Urothelium cell line (cell line): Measurements from ENCODE around the gene SYCE1.
A peak's percentile ranks its signal among the peaks of the same experiment; 100 is the strongest.
"Not testable (repeated sequence)": the region's sequence is repeated elsewhere in the genome, so short reads cannot be mapped to it uniquely, and the experiment has no call there.

Experiments
- DNase-seq: peaks from one replicate; pipeline ENCODE4 v3.0.0; 2011; ENCODE audit warnings: low spot score, mixed read lengths
- FAIRE-seq: peaks from 2 replicates; lab custom pipeline; 2011; peaks lifted over from hg19 to GRCh38; lab: Jason Lieb, UNC

SYCE1 gene

GRCh38 chr10:133559216-133559615, 6.2 kb downstream of the SYCE1 start:
- FAIRE-seq, result no peak

GRCh38 chr10:133557381-133557780, 8.0 kb downstream of the SYCE1 start:
- FAIRE-seq (no peak), DNase-seq (no peak)

More at GRCh38 chr10:133559216-133559615, 6.2 kb downstream of the SYCE1 start:
- DNase-seq, result no peak

DNA sequence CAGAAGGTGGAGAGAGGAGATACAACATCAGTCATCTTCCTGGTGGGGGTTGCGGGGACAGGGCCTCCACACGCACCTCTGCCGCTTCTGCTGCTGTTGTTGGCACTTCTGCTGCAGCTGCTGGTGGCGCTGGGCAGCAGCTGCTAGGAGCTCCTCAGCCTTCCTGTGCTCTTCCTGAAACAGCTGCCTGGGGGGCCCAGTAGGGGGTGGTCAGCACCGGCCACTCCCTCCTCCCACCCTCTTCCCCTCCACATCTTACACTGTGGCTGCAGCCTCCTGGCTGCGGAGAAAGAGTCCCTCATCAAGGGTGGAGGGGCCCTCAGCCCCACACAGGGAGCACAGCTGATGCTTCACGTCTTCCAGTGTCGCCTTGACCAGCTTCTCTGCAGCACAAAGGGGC, 9.9 kb downstream of the SYCE1 start:
- no peak for FAIRE-seq
- no peak for DNase-seq

GRCh38 chr10:133554600-133554999, 10.8 kb downstream of the SYCE1 start:
- FAIRE-seq (no peak), DNase-seq (no peak)

GRCh38 chr10:133544506-133544905, 20.9 kb downstream of the SYCE1 start:
- DNase-seq (no peak), FAIRE-seq (no peak)

GRCh38 chr10:133541441-133541975, 23.9 kb downstream of the SYCE1 start:
- DNase-seq, FAIRE-seq: not testable (repeated sequence)

DNA sequence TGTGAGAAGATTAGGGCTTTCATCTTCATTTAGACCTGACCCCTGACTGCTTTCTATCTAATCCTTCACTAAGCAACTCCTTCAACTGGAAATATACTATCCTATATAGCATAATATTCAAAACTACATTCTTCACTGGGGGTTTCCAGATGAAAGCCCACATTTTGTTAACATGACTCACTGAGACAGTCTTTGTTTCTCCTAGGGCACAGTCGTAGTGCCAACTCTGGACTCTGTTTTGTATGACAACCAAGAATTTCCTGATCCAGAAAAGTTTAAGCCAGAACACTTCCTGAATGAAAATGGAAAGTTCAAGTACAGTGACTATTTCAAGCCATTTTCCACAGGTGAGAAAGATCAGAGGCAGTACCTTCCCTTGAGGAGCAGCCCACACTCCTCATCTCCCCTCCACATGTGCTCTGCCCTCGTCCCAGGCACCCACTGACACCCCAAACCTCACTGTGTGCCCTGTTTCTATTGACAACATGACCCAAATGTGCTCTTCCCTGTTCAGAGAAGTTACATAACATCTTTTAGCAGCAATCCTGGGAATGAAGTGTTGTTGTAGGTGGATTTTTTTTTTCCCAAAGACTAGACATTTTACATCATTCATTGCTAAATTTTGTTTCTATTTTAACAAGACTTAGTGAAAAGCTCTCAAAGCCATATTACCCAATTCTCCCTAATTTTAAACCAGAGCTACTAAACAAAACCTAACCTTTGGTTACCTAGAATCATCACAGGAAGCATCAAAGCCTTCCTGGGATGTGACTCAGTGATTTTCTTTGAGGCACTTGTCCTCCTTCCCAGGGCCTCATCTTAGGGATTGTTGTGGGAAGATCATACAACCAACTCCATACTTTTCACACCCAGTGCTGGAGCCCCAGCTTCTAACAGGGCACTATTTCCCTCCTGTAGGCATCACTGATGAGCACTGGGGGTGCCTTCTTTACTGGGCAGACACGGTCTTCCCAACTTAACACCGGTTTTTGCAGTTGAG, 27.5 kb downstream of the SYCE1 start:
- DNase-seq (no peak), FAIRE-seq (no peak)

DNA sequence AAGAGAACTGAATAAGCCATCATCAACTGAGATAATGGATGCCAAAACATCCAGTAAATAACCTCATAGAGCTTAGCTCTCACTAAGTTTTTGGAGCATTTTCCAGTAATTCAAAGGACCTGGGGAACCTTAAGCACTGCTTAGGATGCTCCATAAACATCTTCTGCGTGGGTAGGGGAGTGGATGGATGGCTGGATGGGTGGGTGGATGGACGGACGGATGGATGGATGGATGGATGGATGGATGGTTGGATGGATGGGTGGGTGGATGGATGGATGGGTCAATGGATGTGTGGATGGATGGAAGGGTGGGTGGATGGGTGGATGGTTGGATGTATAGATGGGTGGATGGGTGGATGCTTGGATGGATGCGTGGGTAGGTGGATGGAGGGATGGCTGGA, 29.2 kb downstream of the SYCE1 start:
- FAIRE-seq, result no peak

DNA sequence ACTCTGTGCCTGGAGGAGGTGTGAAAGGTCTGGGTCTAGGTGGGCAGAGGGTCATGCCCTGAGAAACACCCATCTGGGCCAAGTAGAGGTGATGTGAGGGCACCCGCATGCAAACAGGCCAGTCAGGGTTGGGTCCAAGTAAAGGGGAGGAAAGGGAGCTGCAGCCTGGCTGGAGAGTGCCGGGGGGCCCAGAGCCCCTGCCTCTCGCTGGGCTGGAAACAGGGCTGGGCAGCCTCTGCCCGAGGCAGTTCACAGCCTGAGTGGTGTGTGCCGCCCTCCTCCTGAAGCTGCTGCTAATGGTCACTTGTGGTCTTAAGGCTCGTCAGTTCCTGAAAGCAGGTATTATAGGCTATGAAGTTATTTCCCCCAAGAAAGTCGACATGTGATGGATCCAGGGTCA, 31.0 kb downstream of the SYCE1 start:
- FAIRE-seq, result no peak
- DNase-seq, result no peak

More for the DNA sequence above, 29.2 kb downstream of the SYCE1 start:
- DNase-seq, result no peak

DNA sequence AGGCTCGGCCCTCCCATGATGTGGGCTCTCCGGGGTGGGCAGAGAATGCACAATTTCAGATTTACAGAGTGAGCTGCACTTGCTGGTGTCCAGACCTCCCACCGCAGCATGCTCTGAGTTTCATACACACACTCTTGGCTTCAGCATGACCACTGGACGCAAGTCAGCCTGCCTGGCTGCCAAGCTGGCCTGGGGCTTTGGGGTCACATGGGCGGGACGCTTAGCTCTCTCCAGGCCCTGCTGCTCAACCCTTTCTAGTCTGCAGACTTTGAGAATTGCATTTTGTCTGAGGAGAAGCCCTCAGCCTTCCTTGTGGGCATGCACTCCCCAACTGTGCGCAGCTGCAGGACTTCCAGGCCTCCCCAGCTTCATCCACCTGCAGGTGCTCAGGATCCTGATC, 32.5 kb downstream of the SYCE1 start:
- DNase-seq, result no peak
- FAIRE-seq, result no peak

DNA sequence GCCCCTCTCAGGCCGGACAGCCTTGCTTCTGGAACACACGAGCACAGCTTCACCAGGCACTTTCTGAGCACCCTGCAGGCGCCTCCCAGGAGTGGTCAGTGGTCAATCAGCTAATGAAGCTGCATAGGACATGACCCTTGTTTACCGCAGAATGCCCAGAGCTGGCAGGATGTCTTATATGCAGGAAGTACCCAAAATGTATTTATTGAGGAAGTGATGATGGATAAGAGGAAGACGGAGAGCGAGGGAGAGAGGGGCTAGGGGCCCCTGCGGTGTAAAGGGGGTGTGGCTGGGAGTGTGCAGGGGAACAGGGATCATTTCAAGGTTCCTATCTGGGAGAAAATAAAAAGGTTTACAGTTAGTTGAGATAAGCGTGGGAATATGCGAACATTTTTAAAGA, 34.9 kb downstream of the SYCE1 start:
- DNase-seq (no peak), FAIRE-seq (no peak)

DNA sequence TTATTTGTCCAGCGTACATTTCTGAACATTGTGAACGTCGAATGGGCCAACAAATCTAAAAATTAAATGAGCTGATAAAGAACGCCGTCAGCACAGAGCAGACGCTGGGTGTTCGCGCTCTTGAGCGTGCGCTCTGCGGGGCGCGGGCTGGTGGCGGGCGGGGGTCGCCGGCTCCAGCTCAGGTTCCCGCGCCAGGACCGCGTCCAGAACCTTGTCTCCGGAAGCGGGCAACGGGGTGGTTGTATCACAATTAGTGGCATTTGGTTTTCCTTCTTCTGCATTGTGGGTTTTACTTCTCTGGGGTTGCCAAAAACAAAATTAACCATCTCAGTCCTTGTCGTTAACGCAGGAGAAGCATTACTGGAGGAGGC, 35.8 kb downstream of the SYCE1 start:
- FAIRE-seq, result no peak

DNA sequence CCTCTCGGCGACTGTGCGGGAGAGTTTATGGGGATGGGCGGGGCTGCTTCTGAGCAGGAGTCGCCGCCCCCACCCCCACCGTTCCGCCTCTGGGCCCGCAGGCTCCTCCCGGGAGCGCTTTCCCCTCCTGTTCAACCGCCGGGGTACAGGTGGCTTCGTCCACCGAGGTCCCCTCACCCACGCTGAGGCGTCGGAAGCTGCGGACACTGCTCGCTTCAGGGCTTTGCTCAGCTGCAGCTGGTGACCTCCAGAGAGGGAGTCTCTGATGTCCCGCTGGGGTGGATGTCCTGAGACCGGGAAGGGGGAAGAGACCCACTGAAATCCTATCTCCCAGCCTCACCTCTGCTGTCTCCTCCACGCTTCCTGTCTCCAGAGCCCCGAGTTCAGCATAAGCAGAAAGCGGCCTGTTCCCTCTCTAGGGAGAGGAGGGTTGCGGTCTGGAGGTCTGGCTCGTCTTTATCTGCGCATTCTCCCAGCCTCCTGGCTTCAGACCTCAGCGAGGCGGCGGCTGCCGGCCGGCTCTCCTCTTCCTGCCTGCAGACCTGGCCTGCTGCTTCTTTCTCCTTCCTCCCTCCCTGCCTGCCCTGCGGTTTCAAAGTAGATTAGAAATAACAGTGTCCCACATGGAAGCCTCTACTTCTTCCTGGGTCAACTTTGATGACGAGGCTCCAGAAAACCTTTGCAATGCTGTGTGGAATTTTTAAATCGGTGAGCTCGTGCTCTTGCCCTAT, 36.4 kb downstream of the SYCE1 start:
- DNase-seq, result peak; percentile 24

More for the DNA sequence above, 35.8 kb downstream of the SYCE1 start:
- DNase-seq, result no peak

GRCh38 chr10:133528296-133528844, 37.0 kb downstream of the SYCE1 start:
- no peak for FAIRE-seq
- DNase-seq, result no peak

More for the DNA sequence above, 36.4 kb downstream of the SYCE1 start:
- no peak for FAIRE-seq

GRCh38 chr10:133527771-133528271, 37.6 kb downstream of the SYCE1 start:
- no peak for FAIRE-seq

GRCh38 chr10:133526957-133527588, 38.3 kb downstream of the SYCE1 start, which contains the start of gene CYP2E1:
CYP2E1 (plus strand) TSS chr10:133527363; CDS start chr10:133527396, 33 bp downstream.
- FAIRE-seq, result no peak

More at GRCh38 chr10:133527771-133528271, 37.6 kb downstream of the SYCE1 start:
- no peak for DNase-seq

DNA sequence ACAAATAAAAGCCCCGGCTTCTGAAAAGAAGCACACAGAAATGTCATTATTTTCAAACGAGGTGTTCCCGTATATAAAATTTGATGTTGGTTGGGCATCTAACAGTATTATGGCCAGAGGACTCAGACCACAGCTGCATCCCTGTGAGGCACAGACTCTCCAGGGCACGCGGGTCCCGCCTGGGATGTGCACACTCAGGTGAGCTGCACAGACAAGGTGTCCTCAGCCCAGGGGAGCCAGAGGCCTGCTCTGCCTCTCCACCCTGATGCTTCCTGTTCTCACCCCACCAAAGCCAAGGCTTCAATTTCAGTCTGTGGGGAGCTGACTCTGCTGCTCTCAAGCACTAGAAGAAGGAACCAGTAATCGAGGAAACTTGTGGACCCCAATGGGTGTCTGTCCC, 39.9 kb downstream of the SYCE1 start:
- no peak for DNase-seq
- no peak for FAIRE-seq

More at GRCh38 chr10:133526957-133527588, 38.3 kb downstream of the SYCE1 start, which contains the start of gene CYP2E1:
- no peak for DNase-seq

DNA sequence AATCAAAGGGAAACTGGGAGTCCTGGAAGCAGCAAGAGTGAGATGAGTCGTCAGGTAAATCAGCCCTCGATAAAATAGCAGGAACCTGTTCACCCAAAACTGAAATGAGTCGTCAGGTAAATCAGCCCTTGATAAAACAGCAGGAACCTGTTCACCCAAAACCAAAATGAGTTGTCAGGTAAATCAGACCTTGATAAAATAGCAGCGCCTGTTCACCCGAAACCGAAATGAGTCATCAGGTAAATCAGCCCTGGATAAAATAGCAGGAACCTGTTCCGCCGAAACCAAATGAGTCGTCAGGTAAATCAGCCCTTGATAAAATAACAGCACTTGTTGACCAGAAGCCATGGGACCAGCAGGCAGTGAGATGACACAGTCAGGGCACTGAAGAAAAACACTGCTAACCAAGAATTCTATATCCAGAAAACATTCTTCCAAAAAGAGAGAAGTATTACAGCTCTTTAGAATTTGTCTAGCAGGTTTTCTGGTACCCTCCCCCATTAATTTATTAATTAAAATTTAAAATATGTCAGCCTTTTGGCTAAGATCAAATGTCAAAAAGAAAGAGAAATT, 41.7 kb downstream of the SYCE1 start:
- DNase-seq (no peak), FAIRE-seq (no peak)

DNA sequence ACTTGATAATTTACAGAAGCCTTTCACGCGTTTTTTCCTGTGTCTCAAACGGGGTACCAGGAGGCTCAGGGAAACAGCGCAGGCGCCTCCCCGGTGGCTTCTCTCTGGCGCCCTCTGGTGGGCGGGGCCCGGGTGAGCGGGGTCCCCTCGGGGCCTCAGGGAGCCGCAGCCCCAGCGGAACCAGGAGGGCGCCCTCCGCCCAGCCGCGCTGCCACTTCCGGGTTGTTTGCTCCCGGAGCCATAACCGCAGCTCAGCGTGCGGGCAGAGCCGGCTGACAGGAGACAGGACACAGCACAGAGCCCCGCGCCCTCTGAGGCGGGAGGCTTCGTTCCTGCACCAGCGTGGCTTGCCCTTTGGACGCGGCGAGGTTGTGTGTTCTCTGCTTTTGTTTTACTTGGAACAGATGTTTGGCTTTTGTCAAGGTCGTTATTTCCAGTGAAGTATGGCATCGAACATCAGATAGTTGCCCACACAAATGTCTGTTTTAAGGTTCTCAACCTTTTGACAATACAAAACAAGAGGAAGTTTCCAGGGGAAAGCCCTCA, 45.1 kb downstream of the SYCE1 start:
- FAIRE-seq (no peak), DNase-seq (peak; percentile 93)
